Kidney (tissue), 14 donors: ENCODE data around the gene TAC4. TPM values are rescaled to one million over a fixed set of nuclear protein-coding genes. Genes with fewer than 3 reads are reported as not detected.

ENCODE experiments used
- DNase-seq, 5 donors: peaks; one replicate each; pipeline ENCODE4 v3.0.0-alpha.2; 2013 to 2020
- FAIRE-seq: peaks from 2 replicates; lab custom pipeline; 2012; peaks lifted over from hg19 to GRCh38; lab: Jason Lieb, UNC
- H3K27ac ChIP-seq, 2 donors: one replicate each; pipeline ENCODE4 v1.7.0; 2013; ENCODE audit warnings: low read depth in 2 of 2, low read length in 2 of 2, inconsistent platforms in 1 of 2
- H3K27me3 ChIP-seq: one replicate; pipeline ENCODE4 v1.7.1; 2013; ENCODE audit warnings: low read length, inconsistent platforms; ENCODE audit not compliant: control insufficient read depth, insufficient read depth
- H3K36me3 ChIP-seq, 3 donors: one replicate each; pipeline versions ENCODE4 v1.7.0 to v1.7.1; 2013; ENCODE audit warnings: low read length in 3 of 3, control low read depth in 1 of 3, inconsistent platforms in 1 of 3; ENCODE audit not compliant: insufficient read depth in 3 of 3, control insufficient read depth in 2 of 3
- H3K4me1 ChIP-seq, 3 donors: one replicate each; pipeline versions ENCODE4 v1.7.0 to v1.7.1; 2013; ENCODE audit warnings: low read length in 3 of 3, inconsistent platforms in 1 of 3, low read depth in 1 of 3; ENCODE audit not compliant: control insufficient read depth in 2 of 3, insufficient read depth in 2 of 3
- H3K4me3 ChIP-seq, 3 donors: one replicate each; pipeline versions ENCODE4 v1.7.0 to v1.8.1; 2013; ENCODE audit warnings: low read length in 3 of 3, control low read depth in 1 of 3, inconsistent platforms in 1 of 3
- H3K9ac ChIP-seq, 3 donors: one replicate each; pipeline versions ENCODE4 v1.7.0 to v1.7.1; 2013; ENCODE audit warnings: low read length in 3 of 3, control low read depth in 1 of 3, inconsistent platforms in 1 of 3
- H3K9me3 ChIP-seq, 3 donors: one replicate each; pipeline versions ENCODE4 v1.7.0 to v1.7.1; 2013; ENCODE audit warnings: low read length in 3 of 3, control low read depth in 1 of 3, inconsistent platforms in 1 of 3; ENCODE audit not compliant: control insufficient read depth in 2 of 3, insufficient read depth in 1 of 3
- intact Hi-C: fragments of 100-400 bp; cut with DNase I; formaldehyde crosslinking; loops from one replicate; pipeline ENCODE4 v1.11.1; 2022
- polyA plus RNA-seq: library from polyadenylated mRNA; stranded (reverse); fragments of 350-450 nt; fragmentation: Illumina TruSeq; extraction: RNeasy Lipid Tissue Mini Kit (QIAGEN cat#74804); gene quantifications from one replicate; pipeline ENCODE4 v1.2.3, GENCODE V29; 2014; ENCODE audit warnings: low read depth, low replicate concordance; ENCODE audit not compliant: insufficient read depth
- total RNA-seq: library from RNA; stranded (reverse); fragmentation: NEBNext Ultra II Directional; extraction: Animal tissue kit (Norgen Biotek cat#: 25700); gene quantifications from one replicate; pipeline ENCODE4 v1.2.1, GENCODE V29; 2021
- TF ChIP-seq, protein P1 (sequence below): IDR thresholded peaks from 3 replicates; pipeline ENCODE4 v1.5.1; 2012; ENCODE audit warnings: mild to moderate bottlenecking, moderate library complexity, borderline replicate concordance; ENCODE audit not compliant: insufficient read depth; ENCODE audit errors: extremely low read depth
- donor health status: control.
- donor health status: control.
- donor health status: control.
- donor health status: control.
- donor health status: control.
- donor health status: DM: yes; HTN: yes; CAD: no.
- donor health status: Normal renal cell carcinoma (clear cell type).

The TAC4 gene
- total and polyA plus RNA-seq, 2 donors from 2014 or later: 0.47 TPM; not detected in 1

- H3K9me3 ChIP-seq: no peaks in the 10 kb centered on the region
- H3K4me1 ChIP-seq: peaks cover 0 to 9% (median 0%) of the 10 kb centered on the region in 3 donors
- no peak overlapping the region for H3K9ac ChIP-seq
- peaks cover 3% of the 10 kb centered on the region for H3K27me3 ChIP-seq
- H3K36me3 ChIP-seq: no peaks in the 10 kb centered on the region
- TF ChIP-seq, protein P1, sequence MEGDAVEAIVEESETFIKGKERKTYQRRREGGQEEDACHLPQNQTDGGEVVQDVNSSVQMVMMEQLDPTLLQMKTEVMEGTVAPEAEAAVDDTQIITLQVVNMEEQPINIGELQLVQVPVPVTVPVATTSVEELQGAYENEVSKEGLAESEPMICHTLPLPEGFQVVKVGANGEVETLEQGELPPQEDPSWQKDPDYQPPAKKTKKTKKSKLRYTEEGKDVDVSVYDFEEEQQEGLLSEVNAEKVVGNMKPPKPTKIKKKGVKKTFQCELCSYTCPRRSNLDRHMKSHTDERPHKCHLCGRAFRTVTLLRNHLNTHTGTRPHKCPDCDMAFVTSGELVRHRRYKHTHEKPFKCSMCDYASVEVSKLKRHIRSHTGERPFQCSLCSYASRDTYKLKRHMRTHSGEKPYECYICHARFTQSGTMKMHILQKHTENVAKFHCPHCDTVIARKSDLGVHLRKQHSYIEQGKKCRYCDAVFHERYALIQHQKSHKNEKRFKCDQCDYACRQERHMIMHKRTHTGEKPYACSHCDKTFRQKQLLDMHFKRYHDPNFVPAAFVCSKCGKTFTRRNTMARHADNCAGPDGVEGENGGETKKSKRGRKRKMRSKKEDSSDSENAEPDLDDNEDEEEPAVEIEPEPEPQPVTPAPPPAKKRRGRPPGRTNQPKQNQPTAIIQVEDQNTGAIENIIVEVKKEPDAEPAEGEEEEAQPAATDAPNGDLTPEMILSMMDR: no peak
- no peak for FAIRE-seq
- no peak for DNase-seq
- no peak overlapping the region for H3K27ac ChIP-seq
- intact Hi-C loops: no loop called here
- no peak overlapping the region for H3K4me3 ChIP-seq
Observed at GRCh38 chr17:49890852-49891251, 43.0 kb upstream of the TAC4 start.

- TF ChIP-seq, protein P1: no peak
- Histone ChIP-seq H3K9me3 (no peaks in the 10 kb centered on the region), H3K36me3 (no peaks in the 10 kb centered on the region), H3K4me3 (no peak overlapping the region), H3K27ac (no peak overlapping the region), H3K27me3 (peaks cover 3% of the 10 kb centered on the region), H3K9ac (no peak overlapping the region), H3K4me1 (peaks cover 0 to 9% (median 0%) of the 10 kb centered on the region in 3 donors)
- peak in 2 of 5 donors; percentile 40 to 73 for DNase-seq
- intact Hi-C loops: no loop called here
- no peak for FAIRE-seq
Observed at GRCh38 chr17:49890077-49890821, 42.4 kb upstream of the TAC4 start.

DNA sequence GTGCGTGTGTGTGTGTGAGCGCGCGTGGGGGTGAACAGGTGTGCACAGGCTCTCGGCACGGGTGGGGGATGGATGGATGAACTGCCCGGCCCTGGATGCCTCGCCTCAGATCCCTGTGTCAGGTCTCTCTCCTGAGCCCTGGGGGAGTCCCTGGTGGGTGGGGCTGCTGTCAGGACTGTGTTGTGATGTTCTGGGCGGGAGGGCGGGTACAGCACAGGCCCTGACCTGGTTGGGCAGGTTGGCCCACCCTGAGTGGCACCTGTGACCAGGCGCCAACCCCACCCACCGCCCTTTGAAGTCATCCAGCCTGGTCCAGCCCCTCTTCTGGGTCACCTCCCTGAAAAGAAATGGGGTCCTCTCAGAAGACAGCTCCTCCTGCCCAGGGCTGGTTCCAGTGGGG is 41.6 kb upstream of the TAC4 start:
- H3K9ac ChIP-seq: no peak overlapping the region
- no peaks in the 10 kb centered on the region for H3K36me3 ChIP-seq
- intact Hi-C loops: no loop called here
- TF ChIP-seq, protein P1: no peak
- peak in 1 of 5 donors; percentile 53 for DNase-seq
- H3K4me1 ChIP-seq: peaks cover 0 to 9% (median 0%) of the 10 kb centered on the region in 3 donors
- no peak overlapping the region for H3K27ac ChIP-seq
- peaks cover 3% of the 10 kb centered on the region for H3K27me3 ChIP-seq
- H3K9me3 ChIP-seq: no peaks in the 10 kb centered on the region
- no peak overlapping the region for H3K4me3 ChIP-seq
- no peak for FAIRE-seq
